SH-SY5Y (cell line): ENCODE data around the gene DEPDC5.

ENCODE experiments used
- GATA2 ChIP-seq: IDR thresholded peaks from 2 replicates; pipeline ENCODE4 v1.6.1; 2011; ENCODE audit warnings: mild to moderate bottlenecking, low read depth, low read length
- GATA3 ChIP-seq: IDR thresholded peaks from 2 replicates; pipeline ENCODE4 v1.6.1; 2011; ENCODE audit warnings: low read depth, mild to moderate bottlenecking, low read length, moderate library complexity

DNA sequence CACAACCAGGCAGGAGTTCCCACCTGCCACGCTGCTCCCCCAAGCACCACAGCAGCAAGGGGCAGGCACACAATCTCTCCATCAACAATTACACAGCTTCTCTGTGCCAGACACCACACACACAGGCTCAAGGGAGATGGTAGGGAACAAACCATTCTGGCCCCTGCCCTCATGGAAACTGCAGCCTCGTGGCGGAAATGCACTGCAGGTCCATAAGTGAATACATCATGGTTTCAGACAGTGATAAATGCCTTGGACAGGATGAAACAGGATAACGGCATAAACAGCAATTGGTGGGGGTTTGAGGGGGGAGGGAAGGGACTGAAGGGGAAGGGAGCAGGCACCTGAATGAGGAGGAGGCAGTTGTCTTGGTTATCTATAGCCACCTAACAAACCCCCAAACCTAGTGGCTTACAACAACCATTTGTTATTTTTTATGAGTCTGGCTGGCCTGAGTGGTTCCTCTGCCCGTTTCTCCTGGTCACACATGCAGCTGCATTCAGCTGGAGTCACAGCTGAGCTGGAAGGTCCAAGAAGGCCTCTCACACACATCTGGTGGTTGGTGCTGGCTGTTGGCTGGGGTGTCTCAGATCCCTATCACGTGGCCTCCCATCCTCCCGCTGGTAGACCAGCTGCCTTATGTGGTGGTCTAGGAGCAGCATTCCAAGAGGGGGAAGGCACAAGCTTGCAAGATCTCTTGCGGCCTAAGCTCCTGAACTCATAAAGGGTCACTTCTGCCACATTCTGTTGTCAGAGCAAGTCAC, 175.5 kb downstream of the DEPDC5 start:
- TF ChIP-seq GATA2 = peak; percentile 73
- no peak; the same call in 1 of the 2 replicates for TF ChIP-seq GATA3
